D721Med (cell line): ENCODE data around the gene CTBP2.
"Not testable (repeated sequence)": the region's sequence is repeated elsewhere in the genome, so short reads cannot be mapped to it uniquely, and the experiment has no call there.

Experiments used
- DNase-seq: peaks from one replicate; pipeline ENCODE4 v3.0.0; 2011; ENCODE audit warnings: low spot score; ENCODE audit not compliant: insufficient read length
- FAIRE-seq: peaks from 2 replicates; lab custom pipeline; 2011; peaks lifted over from hg19 to GRCh38; lab: Jason Lieb, UNC
- CTCF ChIP-seq: IDR thresholded peaks from 2 replicates; pipeline ENCODE4 v1.5.1; 2012; ENCODE audit warnings: mild to moderate bottlenecking, control low read depth; ENCODE audit not compliant: insufficient read depth; ENCODE audit errors: missing control alignments

Gene CTBP2

GRCh38 chr10:124992462-124993344 is 167.7 kb downstream of the CTBP2 start:
- TF ChIP-seq CTCF: peak; percentile 60
- DNase-seq: no peak
- no peak for FAIRE-seq

- no peak for FAIRE-seq
- DNase-seq: no peak
- no peak for TF ChIP-seq CTCF
Measured at GRCh38 chr10:124991835-124992234, 168.5 kb downstream of the CTBP2 start.

GRCh38 chr10:124990671-124991625 is 169.4 kb downstream of the CTBP2 start:
- TF ChIP-seq CTCF: no peak
- FAIRE-seq (no peak), DNase-seq (no peak)

GRCh38 chr10:124989526-124989925 is 170.8 kb downstream of the CTBP2 start:
- FAIRE-seq: no peak
- DNase-seq: no peak

GRCh38 chr10:124988753-124989152 is 171.6 kb downstream of the CTBP2 start:
- FAIRE-seq, DNase-seq: not testable (repeated sequence)

More at GRCh38 chr10:124989526-124989925, 170.8 kb downstream of the CTBP2 start:
- TF ChIP-seq CTCF: no peak

GRCh38 chr10:124987788-124988187 is 172.6 kb downstream of the CTBP2 start:
- TF ChIP-seq CTCF: no peak
- no peak for FAIRE-seq
- DNase-seq: no peak

DNA sequence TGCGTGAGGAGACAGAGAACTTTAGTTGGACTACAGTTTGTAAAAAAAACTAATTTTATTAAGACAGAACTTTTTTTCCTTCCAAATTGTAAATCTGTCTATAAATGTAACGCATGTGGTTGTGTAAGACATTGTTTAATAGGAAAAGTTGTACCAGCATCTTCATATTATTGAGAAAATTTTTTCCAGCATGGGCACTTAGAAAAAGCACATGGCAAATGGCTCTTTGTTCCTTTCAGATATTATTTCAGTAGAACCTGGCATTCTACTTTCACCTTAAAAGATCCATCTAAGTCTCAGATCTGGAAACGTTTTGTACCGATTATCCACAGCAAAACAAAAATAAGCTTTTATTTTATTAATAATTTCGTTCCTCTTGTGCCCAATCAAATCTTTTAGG is 175.2 kb downstream of the CTBP2 start:
- no peak for TF ChIP-seq CTCF
- DNase-seq (no peak), FAIRE-seq (no peak)
